Measurements from ENCODE around the gene PPP2R1A.

Gene PPP2R1A

DNA sequence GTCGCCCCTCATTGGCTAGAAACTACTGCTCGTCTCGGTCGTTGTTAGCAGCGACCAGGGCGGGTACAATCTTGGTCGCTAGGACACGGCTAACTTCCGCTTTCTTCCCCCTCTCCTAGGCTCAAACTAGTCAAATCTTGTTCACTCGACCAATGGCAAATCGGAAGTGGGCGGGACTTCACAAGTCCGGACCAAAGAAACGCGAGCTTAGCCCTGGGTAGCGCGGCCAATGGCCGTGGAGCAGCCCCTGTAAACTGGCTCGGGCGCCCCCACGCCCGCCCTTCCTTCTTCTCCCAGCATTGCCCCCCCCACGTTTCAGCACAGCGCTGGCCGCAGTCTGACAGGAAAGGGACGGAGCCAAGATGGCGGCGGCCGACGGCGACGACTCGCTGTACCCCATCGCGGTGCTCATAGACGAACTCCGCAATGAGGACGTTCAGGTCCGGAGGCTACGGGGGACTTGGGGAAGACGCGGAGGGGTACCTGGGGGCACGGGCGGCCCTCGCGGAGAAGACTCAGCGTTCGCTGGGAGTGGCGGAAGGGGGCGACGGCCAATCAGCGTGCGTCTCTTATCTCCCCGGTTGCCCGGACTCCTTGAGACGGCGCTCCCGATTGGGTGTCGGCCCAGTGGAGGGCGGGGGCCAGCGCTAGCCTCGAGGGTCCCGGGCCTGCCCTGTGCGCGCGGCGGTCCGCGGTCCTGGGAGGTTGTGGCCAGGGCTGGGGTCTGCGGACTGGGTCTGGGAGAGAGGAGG, at the start of gene PPP2R1A:
Gene PPP2R1A (plus strand): TSS at position 318 of the 752 bp plus-strand sequence. CDS start 45 bp downstream, at position 363.
- DNase-seq (ENCODE audit: low read depth): peak; percentile 95

DNA sequence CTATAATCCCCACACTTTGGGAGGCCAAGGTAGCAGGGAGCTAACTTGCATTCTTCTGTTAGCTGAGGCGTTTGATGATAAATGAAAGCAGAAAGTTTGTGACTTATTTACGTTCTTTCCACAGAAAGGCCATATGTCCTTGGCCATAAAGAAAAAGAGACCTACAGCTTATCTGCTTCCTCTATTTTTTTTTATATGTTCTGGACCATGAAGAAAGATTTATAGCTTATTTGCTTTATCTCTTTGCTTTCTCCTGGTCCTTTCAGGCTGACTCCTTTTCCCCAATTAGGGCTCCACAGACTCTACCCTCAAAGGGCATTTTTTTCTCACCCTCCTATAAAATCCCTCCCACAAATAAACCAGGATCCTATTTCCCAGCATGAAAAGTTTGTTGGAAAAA, 48.6 kb upstream of the PPP2R1A start:
- DNase-seq (ENCODE audit: low read depth): no peak

DNA sequence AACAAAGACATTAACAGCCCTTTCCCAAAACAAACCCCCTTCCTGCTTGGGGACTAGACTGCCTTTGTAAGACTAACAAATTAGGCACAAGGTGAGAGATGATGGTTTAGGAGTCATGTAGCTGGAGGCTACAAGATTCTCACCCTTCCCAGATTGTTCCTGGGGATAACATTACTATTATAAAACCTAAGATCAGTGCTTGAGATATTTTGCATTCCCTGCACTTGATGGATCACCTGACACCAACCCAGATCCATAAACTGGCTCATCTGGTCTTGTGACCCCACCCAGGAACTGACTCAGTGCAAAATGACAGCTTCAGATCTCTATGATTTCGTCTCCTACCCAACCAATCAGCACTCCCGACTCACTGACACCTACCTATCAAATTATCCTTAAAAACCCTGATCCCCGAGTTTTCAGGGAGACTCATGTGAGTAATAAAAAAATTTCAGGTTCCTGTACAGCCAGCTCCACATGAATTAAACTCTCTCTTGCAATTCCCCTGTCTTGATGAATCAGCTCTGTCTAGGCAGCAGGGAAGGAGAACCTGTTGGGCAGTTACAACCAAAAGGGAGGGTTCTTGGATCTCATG, 47.8 kb upstream of the PPP2R1A start:
- DNase-seq (ENCODE audit: low read depth): no peak

DNA sequence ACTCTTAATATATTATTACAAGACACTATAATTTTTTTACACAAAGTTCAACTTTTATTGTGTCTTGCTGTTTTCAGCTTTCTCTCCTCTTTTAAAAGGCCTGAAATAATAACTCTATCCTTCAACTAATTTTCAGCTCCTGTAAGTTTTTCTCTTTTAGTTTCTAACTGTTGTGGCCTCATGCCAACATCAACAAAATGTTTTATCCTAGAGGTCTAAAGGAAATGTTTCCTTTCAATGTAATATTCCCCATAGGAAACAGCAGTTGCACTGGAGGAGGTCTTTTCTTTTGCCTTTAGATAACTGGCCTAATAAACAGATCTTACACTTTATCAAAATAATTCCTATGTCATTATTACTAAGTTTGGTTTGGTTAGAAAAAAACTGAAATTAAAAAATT, 41.6 kb upstream of the PPP2R1A start:
- no peak for DNase-seq (ENCODE audit: low read depth)

DNA sequence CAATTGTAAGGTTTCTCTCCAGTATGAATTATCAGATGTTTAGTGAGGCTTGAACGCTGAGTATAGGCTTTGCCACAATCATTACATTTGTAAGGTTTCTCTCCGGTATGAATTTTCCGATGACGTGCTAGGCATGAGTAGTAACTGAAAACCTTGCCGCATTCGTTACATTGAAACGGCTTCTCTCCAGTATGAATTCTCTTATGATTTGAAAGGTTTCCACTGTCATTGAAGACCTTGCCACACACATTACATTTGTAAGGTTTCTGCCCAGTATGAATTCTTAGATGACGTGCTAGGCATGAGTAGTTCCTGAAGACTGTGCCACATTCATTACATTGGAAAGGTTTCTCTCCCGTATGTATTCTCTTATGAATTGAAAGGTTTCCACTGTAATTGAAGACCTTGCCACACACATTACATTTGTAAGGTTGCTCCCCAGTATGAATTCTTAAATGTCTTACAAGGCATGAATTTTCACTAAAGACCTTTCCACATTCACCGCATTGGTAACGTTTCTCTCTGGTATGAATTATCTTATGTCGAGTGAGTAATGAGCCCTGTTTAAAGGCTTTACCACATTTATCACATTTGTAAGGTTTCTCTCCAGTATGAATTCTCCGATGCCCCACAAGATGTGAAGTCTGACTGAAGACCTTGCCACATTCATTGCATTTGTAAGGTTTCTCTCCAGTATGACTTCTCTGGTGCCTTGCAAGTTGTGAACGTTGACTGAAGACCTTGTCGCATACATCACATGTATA, 34.1 kb upstream of the PPP2R1A start:
- DNase-seq (ENCODE audit: low read depth): no peak

DNA sequence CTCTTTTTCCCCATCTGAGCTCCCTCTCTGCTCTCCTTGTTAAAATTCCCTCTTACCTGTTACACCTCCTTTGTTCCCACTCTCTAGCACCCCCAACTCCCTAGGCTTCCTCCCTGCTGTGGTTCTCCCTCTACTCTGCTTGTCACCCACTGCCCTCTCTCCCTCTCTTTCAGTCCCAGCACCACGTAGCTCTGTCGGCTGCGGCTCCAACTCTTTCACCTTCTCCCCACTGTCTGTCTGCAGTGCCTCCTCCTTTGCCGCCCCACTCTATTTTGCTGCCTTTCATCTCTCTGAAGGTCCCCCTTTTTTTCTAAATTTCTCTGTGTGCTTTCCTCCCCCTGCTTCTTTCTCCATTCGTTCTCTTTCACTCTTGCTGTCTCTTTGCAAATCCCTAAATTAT, 19.5 kb upstream of the PPP2R1A start:
- no peak for DNase-seq (ENCODE audit: low read depth)

DNA sequence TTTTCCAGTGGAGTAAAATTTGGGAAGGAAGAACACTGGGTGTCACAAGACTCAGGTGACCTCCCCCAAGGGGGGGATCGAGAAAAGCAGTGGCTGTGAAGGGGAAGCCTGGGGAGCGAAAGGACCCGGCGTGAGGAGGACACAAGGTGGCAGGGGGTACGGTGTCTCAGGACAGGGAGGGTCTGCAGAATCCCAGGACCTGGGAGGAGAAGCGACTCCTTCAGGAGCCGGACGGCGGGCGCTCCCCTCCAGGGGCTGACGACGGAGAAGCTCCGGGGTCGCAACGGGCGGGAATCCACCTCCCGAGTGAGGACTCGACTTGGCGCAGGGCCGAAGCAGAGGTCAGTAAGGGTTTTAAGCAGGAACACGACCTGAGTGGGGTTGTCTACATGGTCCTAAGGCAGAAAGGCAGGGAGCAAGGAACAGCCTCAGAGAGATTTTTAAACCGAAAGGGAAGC, 19.0 kb upstream of the PPP2R1A start:
- no peak for DNase-seq (ENCODE audit: low read depth)

DNA sequence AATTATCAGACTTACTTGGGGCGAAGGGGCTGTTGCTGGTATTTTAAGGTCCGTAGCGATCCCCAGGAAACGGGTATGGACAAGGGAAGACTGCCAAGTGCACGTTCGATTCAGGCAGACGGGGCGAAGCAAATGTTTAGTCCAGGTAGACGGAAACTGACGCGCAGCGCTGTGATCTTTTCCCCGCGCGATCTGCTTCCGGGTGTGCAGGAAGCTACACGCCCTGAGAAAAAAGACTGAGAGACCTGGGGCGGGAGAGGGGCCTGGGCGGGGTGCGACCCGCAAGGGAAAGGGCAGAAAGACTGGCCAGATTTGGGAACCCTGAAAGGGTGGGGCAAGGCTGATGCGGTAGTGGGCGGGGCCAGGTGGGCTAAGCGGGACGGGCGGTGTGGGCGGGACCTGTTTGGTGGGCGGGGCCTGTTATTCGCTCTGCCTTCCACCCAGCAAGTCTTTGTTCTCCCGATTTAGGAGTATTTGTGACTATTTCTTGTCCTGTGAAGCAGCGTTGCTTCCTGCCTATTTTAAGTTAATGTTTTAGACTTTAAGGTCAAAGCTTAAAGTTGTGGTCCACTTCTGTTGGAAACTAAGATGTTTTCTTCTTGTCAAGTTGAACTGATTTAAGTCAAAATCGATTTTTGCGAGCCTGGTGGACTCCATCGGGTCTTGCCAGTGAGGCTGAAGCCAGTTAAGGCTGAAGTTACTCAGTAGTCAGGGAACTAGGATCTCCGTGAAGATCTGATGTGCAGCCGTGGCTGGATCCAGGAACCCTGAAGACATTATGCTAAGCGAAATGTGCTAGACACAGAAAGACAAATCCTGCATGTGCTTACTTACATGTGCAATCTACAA, 18.3 kb upstream of the PPP2R1A start, which contains the start of gene ZNF836:
Gene ZNF836 (minus strand): TSS at position 301 of the 849 bp plus-strand sequence. CDS start 3,549 bp downstream, outside the sequence.
- DNase-seq (ENCODE audit: low read depth): peak; percentile 86

DNA sequence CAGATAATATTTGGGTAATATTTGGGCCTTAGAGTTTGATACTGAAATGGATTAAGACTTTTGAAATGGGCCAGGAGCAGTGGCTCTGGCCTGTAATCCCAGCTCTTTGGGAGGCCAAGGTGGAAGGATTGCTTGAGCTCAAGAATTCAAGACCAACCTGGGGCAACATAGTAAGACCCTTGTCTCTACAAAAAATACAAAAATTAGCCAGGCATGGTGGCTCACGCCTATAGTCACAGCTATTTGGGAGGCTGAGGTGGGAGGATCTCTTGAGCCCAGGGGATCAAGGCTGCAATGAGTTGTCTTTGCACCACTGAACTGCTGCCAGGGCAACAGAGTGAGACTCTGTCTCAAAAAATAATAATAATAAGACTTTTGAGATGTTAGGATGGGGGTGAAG, 17.5 kb upstream of the PPP2R1A start:
- no peak for DNase-seq (ENCODE audit: low read depth)

DNA sequence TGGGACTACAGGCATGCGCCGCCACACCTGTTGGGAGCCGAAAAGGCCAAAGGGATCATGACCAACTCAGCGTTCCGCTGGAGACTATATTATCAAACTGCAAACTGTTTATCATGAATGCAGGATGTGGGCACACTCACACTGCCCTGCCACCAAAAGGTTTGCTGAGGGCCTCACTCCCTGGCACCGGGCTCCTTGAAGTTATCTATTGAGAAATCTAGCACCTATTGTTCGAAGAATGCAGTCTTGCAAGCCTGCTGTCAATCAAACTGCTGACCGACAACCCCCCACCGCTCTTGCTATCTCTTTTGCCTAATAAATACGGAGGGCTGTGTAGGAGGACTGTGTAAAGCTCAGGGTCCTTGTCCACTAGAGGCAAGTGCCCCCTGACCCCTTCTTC, 13.3 kb upstream of the PPP2R1A start:
- DNase-seq (ENCODE audit: low read depth): no peak

DNA sequence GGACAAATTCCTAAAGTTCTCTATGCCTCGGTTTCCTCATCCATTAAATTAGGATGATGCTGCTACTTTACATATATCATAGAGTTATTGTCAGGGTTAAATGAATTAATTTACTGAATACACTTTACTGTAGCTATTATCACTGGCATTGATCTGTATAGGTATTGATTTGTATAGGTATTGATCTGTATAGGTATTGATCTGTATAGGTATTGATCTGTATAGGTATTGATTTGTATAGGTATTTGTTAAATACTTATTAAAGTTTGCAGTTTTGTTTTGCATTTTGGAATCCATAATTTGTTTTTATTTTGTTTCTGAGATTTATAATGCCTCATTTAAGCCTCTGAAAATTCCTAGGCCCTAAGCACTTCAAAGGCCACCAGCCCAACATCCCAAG, 2.4 kb upstream of the PPP2R1A start:
- DNase-seq (ENCODE audit: low read depth): no peak

DNA sequence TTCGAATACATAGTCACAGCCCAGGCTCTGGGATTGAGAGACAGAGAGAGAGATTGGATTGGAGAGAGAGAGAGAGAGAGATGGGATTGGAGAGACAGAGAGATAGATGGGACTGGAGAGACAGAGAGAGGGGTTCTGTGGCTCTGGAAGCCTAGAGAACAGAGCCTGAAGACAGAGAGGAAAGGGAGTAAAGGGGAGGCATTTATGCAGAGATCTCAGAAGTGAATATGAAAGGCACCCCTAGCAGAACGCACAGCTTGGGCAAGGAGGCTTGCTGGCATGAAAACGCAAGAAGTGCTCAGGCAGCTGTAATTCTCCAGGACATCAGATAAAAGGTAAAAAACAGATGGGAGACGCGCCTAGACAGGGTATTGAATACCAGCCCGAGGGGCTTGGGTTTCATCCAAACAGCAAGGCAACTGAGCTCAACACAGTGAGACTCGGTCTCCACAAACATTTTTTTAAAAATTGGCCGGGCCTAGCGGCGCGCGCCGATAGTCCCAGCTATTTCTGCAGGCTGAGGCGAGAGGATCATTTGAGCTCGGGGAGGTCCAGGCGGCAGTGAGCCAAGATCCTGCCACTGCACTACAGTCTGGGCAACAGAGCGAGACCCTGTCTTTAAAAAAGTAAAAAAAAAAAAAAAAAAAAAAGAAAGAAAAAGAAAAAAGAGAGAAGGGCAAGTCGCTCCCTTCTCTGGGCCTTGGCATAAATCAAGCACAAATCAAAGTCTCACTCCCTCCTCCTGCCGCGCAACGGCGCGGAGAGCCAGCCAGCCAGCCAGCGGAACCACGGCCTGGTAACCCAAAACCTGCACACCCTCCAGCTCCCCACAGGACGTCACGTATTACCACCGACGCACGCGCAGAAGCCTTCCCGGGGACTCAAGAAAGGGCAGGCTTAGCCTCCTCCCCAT, 774 bp upstream of the PPP2R1A start:
- DNase-seq (ENCODE audit: low read depth): no peak

DNA sequence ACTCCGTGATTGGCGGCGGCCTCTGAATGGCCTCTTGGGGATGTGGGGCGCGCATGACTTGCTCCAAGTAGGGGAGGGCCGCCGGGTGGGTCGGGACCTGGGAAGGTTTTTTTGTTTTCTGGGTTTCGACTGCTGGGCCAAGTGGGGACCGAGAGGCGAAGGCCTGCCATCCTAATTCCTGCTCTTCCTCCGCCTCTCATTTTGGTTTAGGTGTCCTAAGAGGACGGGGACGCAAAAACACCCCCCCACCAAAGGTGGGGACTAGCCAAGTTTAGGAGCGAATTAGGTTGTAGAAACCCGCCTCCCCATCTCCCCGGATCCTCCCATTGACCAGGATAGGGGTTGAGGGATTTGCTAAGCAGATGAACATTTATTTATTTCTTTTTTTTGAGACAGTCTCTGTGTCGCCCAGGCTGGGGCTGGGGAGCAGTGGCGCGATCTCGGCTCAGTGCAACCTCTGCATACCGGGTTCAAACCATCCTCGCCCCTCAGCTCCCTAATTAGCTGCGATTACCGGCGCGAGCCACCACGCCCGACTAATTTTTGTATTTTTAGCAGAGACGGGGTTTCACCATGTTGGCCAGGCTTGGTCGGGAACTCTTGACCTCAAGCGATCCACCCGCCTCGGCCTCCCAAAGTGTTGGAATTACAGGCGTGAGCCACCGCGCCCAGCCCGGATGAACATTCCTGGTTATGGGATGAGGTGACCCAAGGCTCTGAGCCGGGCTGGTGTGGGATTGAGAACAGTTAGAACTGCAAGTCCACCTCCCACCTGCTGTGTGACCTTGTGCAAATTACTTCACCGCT, 838 bp downstream of the PPP2R1A start:
- DNase-seq (ENCODE audit: low read depth): no peak

DNA sequence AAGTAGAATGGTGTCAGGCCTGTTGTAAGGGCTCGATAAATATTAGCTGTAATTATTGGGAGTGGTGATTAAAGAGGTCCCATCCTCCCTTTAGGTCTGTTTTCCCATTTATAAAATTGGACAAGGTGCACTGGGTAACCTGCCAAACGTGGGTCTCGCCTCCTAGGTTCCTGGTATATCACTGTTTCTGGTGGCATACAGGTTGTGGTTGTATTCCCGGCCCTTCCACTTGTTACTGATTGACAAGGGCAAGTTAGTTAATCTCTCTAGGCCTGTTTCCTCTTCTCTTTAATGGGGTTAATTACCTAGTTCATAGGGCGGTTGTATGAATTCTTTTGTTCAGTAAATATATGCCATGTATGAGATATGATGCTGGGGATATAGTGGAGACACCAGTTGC, 1.5 kb downstream of the PPP2R1A start:
- no peak for DNase-seq (ENCODE audit: low read depth)

DNA sequence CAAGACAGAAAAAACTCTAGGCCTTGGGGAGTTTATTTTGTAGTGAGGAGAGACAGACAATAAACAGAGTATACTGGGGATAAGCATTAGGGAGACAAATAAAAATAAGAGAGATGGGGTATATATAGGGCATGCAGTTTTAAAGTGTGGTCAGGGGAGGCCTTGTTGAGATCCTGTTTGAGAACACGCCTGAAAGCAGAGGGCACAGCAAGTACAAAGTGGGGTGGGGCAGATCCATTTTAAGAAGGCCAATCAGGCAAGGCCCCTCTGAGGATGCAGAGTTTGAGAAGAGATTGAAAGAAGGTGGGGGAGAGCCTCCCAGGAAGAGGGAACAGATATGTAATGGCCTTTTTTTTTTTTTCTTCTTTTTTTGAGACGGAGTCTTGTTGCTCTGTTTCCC, 2.1 kb downstream of the PPP2R1A start:
- DNase-seq (ENCODE audit: low read depth): no peak

DNA sequence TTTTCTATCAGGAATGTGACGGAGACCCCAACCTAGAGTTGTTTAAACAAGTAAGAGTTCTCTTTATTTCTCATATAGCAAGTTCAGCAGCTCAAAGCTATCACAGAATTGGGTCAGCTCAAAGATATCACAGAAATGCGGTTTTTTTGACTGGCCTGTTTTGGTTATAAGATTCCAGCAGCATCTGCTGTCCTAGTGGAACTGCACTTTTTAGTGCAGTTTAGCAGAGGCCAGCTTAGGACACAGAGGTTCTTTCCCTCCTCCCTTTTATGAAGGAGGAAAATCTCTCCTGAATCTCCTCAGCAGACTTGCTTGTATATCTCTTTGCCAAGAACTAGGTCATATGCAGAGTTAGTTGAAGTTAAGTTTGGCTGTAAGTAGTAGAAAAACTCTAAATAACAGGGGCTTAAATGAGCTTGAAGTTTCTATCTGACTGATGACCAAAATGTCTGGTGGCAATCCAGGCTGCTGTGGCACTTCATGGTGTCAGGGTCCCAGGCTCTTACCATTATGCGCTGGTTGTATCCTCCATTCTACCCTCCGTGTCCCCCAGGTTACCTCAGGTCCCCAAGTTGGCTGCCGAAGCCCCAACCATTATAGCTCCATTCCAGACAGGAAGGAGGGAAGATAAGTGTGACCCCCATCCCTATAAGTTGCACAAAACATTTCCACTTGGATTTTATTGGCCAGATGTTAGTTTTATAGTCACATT, 6.6 kb downstream of the PPP2R1A start:
- DNase-seq (ENCODE audit: low read depth): no peak

DNA sequence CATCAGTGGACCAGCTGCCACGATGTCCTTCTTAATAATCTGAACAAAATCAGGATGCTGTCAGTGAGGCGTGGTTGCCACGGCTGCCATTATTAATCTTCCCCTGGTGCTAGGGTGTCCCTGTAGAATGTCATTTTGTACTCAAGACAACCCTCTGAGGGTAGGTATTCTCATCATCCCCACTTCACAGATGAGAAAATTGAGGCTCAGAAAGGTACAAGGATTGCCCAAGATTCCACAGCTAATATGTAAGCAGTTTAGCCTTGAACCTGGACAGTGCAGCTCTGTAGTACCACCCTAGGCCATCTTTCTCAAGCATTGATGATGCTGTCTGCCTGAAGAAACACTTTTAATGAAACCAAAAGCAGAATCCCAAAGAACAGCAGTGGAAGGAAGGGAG, 8.1 kb downstream of the PPP2R1A start:
- DNase-seq (ENCODE audit: low read depth): no peak

DNA sequence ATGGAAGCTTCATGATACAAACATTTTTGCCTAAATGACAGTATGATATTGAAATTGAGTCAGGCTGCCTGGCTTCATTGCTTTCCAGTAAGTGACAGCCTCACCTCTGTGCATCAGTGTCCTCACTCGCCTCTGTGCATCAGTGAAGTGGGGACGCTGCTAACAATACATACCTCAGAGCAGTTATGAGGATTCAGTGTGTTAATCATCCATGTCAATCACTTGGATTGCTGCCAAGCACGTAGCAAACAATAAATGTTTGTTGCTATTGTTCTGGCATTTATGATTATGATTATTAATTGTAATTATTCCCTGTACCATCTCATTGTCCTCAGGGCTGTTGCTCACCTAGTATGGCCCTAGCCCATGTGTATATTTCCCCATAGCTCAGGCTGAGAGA, 8.8 kb downstream of the PPP2R1A start:
- no peak for DNase-seq (ENCODE audit: low read depth)

DNA sequence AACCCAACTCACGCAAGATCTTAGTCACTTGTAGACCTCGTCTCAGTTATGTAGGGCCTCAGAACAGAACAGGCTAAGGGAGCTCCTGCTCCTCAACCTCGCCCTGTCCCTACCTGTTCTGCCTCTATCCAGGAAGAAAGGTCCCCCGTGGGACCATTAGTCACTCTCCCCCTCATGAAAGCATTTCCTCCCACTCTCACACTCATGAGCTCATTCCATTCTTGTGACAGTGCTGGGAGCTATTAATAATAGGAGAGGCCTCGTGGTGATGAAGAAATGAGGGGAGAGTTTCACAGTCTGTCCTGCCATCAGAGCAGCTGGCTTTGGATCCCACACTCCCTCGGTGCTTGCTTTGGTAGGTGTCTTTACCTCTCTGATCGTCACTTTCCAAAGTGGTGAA, 10.2 kb downstream of the PPP2R1A start:
- DNase-seq (ENCODE audit: low read depth): no peak

Data from stimulated activated CD8-positive, alpha-beta memory T cell treated with anti-CD3 and anti-CD28 coated beads, Interleukin-15, amount 100 ng/mL, for 1 hour (primary cell).